Measurements from ENCODE around the gene ZBTB7C.

GRCh38 chr18:48441405-48441881, 32.3 kb upstream of the ZBTB7C start:
- TF ChIP-seq CTCF (IDR thresholded peaks at IDR 0.05) = no peak
- TF ChIP-seq EP300 (IDR thresholded peaks at IDR 0.05) = no peak
- TF ChIP-seq POLR2A (IDR thresholded peaks at IDR 0.05) = no peak
